HEK293 (cell line): ENCODE measurements around the gene SIN3A.

Source experiments
- AEBP2 ChIP-seq: fragments of 450-650 bp; formaldehyde crosslinking; IDR thresholded peaks from 2 replicates; pipeline ENCODE4 v1.5.1; 2016; ENCODE audit warnings: missing biosample characterization, missing genetic modification characterization, borderline replicate concordance
- CTCF ChIP-seq: fragments of 450-650 bp; formaldehyde crosslinking; IDR thresholded peaks from 2 replicates; pipeline ENCODE4 v1.5.1; 2016; ENCODE audit warnings: missing biosample characterization, missing genetic modification characterization
- ELK4 ChIP-seq: IDR thresholded peaks from 2 replicates; pipeline ENCODE4 v1.6.1; 2011; ENCODE audit warnings: mild to moderate bottlenecking, low read depth, low read length, borderline replicate concordance
- GLI2 ChIP-seq: fragments of 450-650 bp; formaldehyde crosslinking; IDR thresholded peaks from 2 replicates; pipeline ENCODE4; 2017; ENCODE audit warnings: missing biosample characterization, missing genetic modification characterization, low read depth, borderline replicate concordance
- GLI4 ChIP-seq: fragments of 450-650 bp; formaldehyde crosslinking; IDR thresholded peaks from 2 replicates; pipeline ENCODE4 v1.5.1; 2016; ENCODE audit warnings: missing biosample characterization, missing genetic modification characterization
- GLIS1 ChIP-seq: fragments of 450-650 bp; formaldehyde crosslinking; IDR thresholded peaks from 2 replicates; pipeline ENCODE4 v1.5.1; 2016; ENCODE audit warnings: missing biosample characterization, missing genetic modification characterization
- INSM2 ChIP-seq: fragments of 450-650 bp; formaldehyde crosslinking; IDR thresholded peaks from 2 replicates; pipeline ENCODE4 v1.5.1; 2016; ENCODE audit warnings: missing biosample characterization, missing genetic modification characterization
- MEIS1 ChIP-seq: sonication (generic); formaldehyde crosslinking; IDR thresholded peaks from 2 replicates; pipeline ENCODE4 v1.8.1; 2022; ENCODE audit warnings: missing genetic modification reagents, mild to moderate bottlenecking, borderline replicate concordance
- OSR2 ChIP-seq: fragments of 450-650 bp; formaldehyde crosslinking; IDR thresholded peaks from 2 replicates; pipeline ENCODE4 v1.5.1; 2016; ENCODE audit warnings: missing biosample characterization, missing genetic modification characterization
- SCRT1 ChIP-seq: fragments of 450-650 bp; formaldehyde crosslinking; IDR thresholded peaks from 2 replicates; pipeline ENCODE4 v1.5.1; 2016; ENCODE audit warnings: missing biosample characterization, missing genetic modification characterization, borderline replicate concordance
- SETDB1 ChIP-seq: IDR thresholded peaks from one replicate; pipeline ENCODE4 v1.6.1; 2017; ENCODE audit warnings: mild to moderate bottlenecking, low read length, moderate library complexity, mixed read lengths; ENCODE audit not compliant: insufficient read length
- YY2 ChIP-seq: fragments of 450-650 bp; formaldehyde crosslinking; IDR thresholded peaks from 2 replicates; pipeline ENCODE4 v1.5.1; 2016; ENCODE audit warnings: missing biosample characterization, missing genetic modification characterization
- ZBTB44 ChIP-seq: fragments of 450-650 bp; IDR thresholded peaks from 2 replicates; pipeline ENCODE4 v1.5.1; 2018; ENCODE audit warnings: missing biosample characterization, mild to moderate bottlenecking, missing genetic modification characterization
- ZBTB7A ChIP-seq: fragments of 450-650 bp; formaldehyde crosslinking; IDR thresholded peaks from 2 replicates; pipeline ENCODE4 v1.5.1; 2016; ENCODE audit warnings: low read depth, missing biosample characterization, missing genetic modification characterization
- ZBTB8A ChIP-seq: fragments of 450-650 bp; formaldehyde crosslinking; IDR thresholded peaks from 2 replicates; pipeline ENCODE4 v1.5.1; 2016; ENCODE audit warnings: missing biosample characterization, missing genetic modification characterization
- ZFP41 ChIP-seq: fragments of 450-650 bp; formaldehyde crosslinking; IDR thresholded peaks from 2 replicates; pipeline ENCODE4 v1.5.1; 2016; ENCODE audit warnings: missing biosample characterization, missing genetic modification characterization, borderline replicate concordance
- ZFP69B ChIP-seq: fragments of 450-650 bp; formaldehyde crosslinking; IDR thresholded peaks from 2 replicates; pipeline ENCODE4 v1.5.1; 2016; ENCODE audit warnings: missing biosample characterization, missing genetic modification characterization
- ZNF112 ChIP-seq: fragments of 450-650 bp; formaldehyde crosslinking; IDR thresholded peaks from 2 replicates; pipeline ENCODE4 v1.5.0; 2017; ENCODE audit warnings: missing biosample characterization, missing genetic modification characterization
- ZNF138 ChIP-seq: fragments of 450-650 bp; formaldehyde crosslinking; IDR thresholded peaks from 2 replicates; pipeline ENCODE4 v1.5.1; 2016; ENCODE audit warnings: missing biosample characterization, missing genetic modification characterization, borderline replicate concordance
- ZNF140 ChIP-seq: fragments of 450-650 bp; formaldehyde crosslinking; IDR thresholded peaks from 2 replicates; pipeline ENCODE4 v1.5.1; 2016; ENCODE audit warnings: missing biosample characterization, missing genetic modification characterization
- ZNF146 ChIP-seq: fragments of 450-650 bp; formaldehyde crosslinking; IDR thresholded peaks from 2 replicates; pipeline ENCODE4 v1.5.1; 2016; ENCODE audit warnings: missing biosample characterization, missing genetic modification characterization
- ZNF239 ChIP-seq: fragments of 450-650 bp; formaldehyde crosslinking; IDR thresholded peaks from 2 replicates; pipeline ENCODE4 v1.5.1; 2016; ENCODE audit warnings: missing biosample characterization, missing genetic modification characterization
- ZNF335 ChIP-seq: fragments of 450-650 bp; formaldehyde crosslinking; conservative IDR thresholded peaks from 2 replicates; pipeline ENCODE4 v1.5.1; 2016; ENCODE audit warnings: missing biosample characterization, missing genetic modification characterization
- ZNF366 ChIP-seq: fragments of 450-650 bp; formaldehyde crosslinking; conservative IDR thresholded peaks from 2 replicates; pipeline ENCODE4 v1.5.1; 2016; ENCODE audit warnings: missing biosample characterization, missing genetic modification characterization
- ZNF391 ChIP-seq: fragments of 450-650 bp; formaldehyde crosslinking; IDR thresholded peaks from 2 replicates; pipeline ENCODE4 v1.5.1; 2016; ENCODE audit warnings: low read depth, missing biosample characterization, missing genetic modification characterization, borderline replicate concordance
- ZNF416 ChIP-seq: fragments of 450-650 bp; formaldehyde crosslinking; IDR thresholded peaks from 2 replicates; pipeline ENCODE4 v1.5.1; 2016; ENCODE audit warnings: missing biosample characterization, missing genetic modification characterization
- ZNF544 ChIP-seq: fragments of 450-650 bp; formaldehyde crosslinking; IDR thresholded peaks from 2 replicates; pipeline ENCODE4 v1.5.0; 2017; ENCODE audit warnings: missing biosample characterization, missing genetic modification characterization
- ZNF558 ChIP-seq: fragments of 450-650 bp; formaldehyde crosslinking; IDR thresholded peaks from 2 replicates; pipeline ENCODE4 v1.5.1; 2016; ENCODE audit warnings: missing biosample characterization, missing genetic modification characterization
- ZNF571 ChIP-seq: fragments of 450-650 bp; formaldehyde crosslinking; IDR thresholded peaks from 2 replicates; pipeline ENCODE4 v1.5.0; 2017; ENCODE audit warnings: missing biosample characterization, missing genetic modification characterization
- ZNF654 ChIP-seq: fragments of 450-650 bp; formaldehyde crosslinking; IDR thresholded peaks from 2 replicates; pipeline ENCODE4 v1.5.1; 2016; ENCODE audit warnings: low read depth, missing biosample characterization, missing genetic modification characterization
- ZNF658 ChIP-seq: fragments of 450-650 bp; formaldehyde crosslinking; IDR thresholded peaks from 2 replicates; pipeline ENCODE4; 2016; ENCODE audit warnings: missing biosample characterization, missing genetic modification characterization
- ZNF837 ChIP-seq: fragments of 450-650 bp; formaldehyde crosslinking; IDR thresholded peaks from 2 replicates; pipeline ENCODE4 v1.5.1; 2016; ENCODE audit warnings: missing biosample characterization, missing genetic modification characterization
- ZNF843 ChIP-seq: fragments of 450-650 bp; formaldehyde crosslinking; IDR thresholded peaks from 2 replicates; pipeline ENCODE4 v1.5.1; 2016; ENCODE audit warnings: missing biosample characterization, missing genetic modification characterization

SIN3A gene

GRCh38 chr15:75347222-75348033 is 104.1 kb downstream of the SIN3A start (continued):
- no peak; the same call in none of the 2 replicates for TF ChIP-seq INSM2 (tag by site-specific recombination)
- TF ChIP-seq ZNF138 (tag by site-specific recombination), result no peak
- peak; percentile 65; the same call in 1 of the 2 replicates for TF ChIP-seq AEBP2
- no peak for TF ChIP-seq ZNF416 (tag by site-specific recombination)
- TF ChIP-seq ZFP69B (tag by site-specific recombination), result peak; percentile 84; the same call in 1 of the 2 replicates
- TF ChIP-seq ELK4, result no peak
- TF ChIP-seq GLI4 (tag by site-specific recombination), result no peak; the same call in 1 of the 2 replicates
- TF ChIP-seq ZBTB44 (tag by site-specific recombination), result 0 out of 2 replicates have a peak, but pooled peaks have one; percentile 49
- no peak for TF ChIP-seq ZNF658 (tag by site-specific recombination)
- TF ChIP-seq OSR2 (tag by site-specific recombination), result peak; percentile 37; the same call in 1 of the 2 replicates
- TF ChIP-seq ZNF146, result no peak; the same call in 1 of the 2 replicates
- peak; percentile 98 for TF ChIP-seq ZNF335
- peak; percentile 69 for TF ChIP-seq GLIS1 (tag by site-specific recombination)
- no peak for TF ChIP-seq YY2 (tag by site-specific recombination)
- TF ChIP-seq CTCF (tag by site-specific recombination), result peak; percentile 84
- TF ChIP-seq MEIS1, result no peak
- no peak for TF ChIP-seq GLI2 (tag by site-specific recombination)
- no peak for TF ChIP-seq ZNF544
- 0 out of 2 replicates have a peak, but pooled peaks have one; percentile 16 for TF ChIP-seq ZNF837 (tag by site-specific recombination)
- TF ChIP-seq ZNF112, result no peak
- TF ChIP-seq ZNF239 (tag by site-specific recombination), result no peak
- TF ChIP-seq ZNF654, result no peak
- TF ChIP-seq ZNF366, result peak; percentile 23; the same call in 1 of the 2 replicates
- 0 out of 2 replicates have a peak, but pooled peaks have one; percentile 82 for TF ChIP-seq ZFP41 (tag by site-specific recombination)
- no peak for TF ChIP-seq ZNF140 (tag by site-specific recombination)
- no peak for TF ChIP-seq SETDB1
- peak; percentile 70; the same call in 1 of the 2 replicates for TF ChIP-seq ZNF843
- no peak for TF ChIP-seq ZNF571 (tag by site-specific recombination)
- no peak for TF ChIP-seq SCRT1 (tag by site-specific recombination)
- no peak for TF ChIP-seq ZNF558 (tag by site-specific recombination)
- peak; percentile 82 for TF ChIP-seq ZBTB8A (tag by site-specific recombination)
- peak; percentile 85 for TF ChIP-seq ZBTB7A (tag by site-specific recombination)
- peak; percentile 91 for TF ChIP-seq ZNF391 (tag by site-specific recombination)
